Measurements from ENCODE around the gene ITSN1.

ITSN1 gene

GRCh38 chr21:33898586-33898985, 256.3 kb downstream of the ITSN1 start:
- Histone ChIP-seq H2BK12ac (ENCODE audit: low read length) (no peak overlapping the region), H3K4ac (ENCODE audit: low read depth, low read length) (no peak overlapping the region), H2AFZ (ENCODE audit: insufficient read depth, low read length, poor library complexity) (no peak overlapping the region), H2AK5ac (ENCODE audit: low read length) (no peak overlapping the region), H4K12ac (ENCODE audit: low read depth, low read length) (no peak overlapping the region), H3K9ac (ENCODE audit: low read length) (no peak overlapping the region), H2BK120ac (ENCODE audit: insufficient read depth, low read length, poor library complexity) (no peak overlapping the region), H3K23ac (ENCODE audit: low read length) (no peak overlapping the region), H4K8ac (ENCODE audit: low read depth, low read length) (no peak overlapping the region), H3K79me1 (ENCODE audit: low read length) (no peaks in the 10 kb centered on the region), H3K27me3 (ENCODE audit: insufficient read depth, low read length) (no peaks in the 10 kb centered on the region), H3K27ac (ENCODE audit: low read depth, low read length) (no peak overlapping the region), H3K4me1 (ENCODE audit: control insufficient read depth in 1 of 2, insufficient read depth in 2 of 2, low read length in 2 of 2) (peaks cover 0 to 5% of the 10 kb centered on the region in 2 experiments), H3K4me2 (ENCODE audit: low read length) (no peak overlapping the region), H3K14ac (ENCODE audit: low read length) (no peak overlapping the region), H3K36me3 (ENCODE audit: control insufficient read depth in 1 of 2, insufficient read depth in 2 of 2, low read length in 2 of 2) (peaks cover 8 to 15% of the 10 kb centered on the region in 2 experiments), H3K9me3 (ENCODE audit: insufficient read depth, low read depth, low read length) (peaks cover 4% of the 10 kb centered on the region), H4K91ac (ENCODE audit: low read depth, low read length) (no peak overlapping the region), H3K18ac (ENCODE audit: low read length) (no peak overlapping the region), H3K79me2 (ENCODE audit: control insufficient read depth, insufficient read depth, low read length, poor library complexity) (no peaks in the 10 kb centered on the region), H3K4me3 (ENCODE audit: low read depth, low read length) (no peak overlapping the region), H2BK5ac (ENCODE audit: low read depth, low read length, poor library complexity) (no peak overlapping the region)
- DNase-seq, result no peak
- no CpG with 5 or more reads among the region's 3 CpGs for WGBS (ENCODE audit: extremely low coverage, insufficient coverage, insufficient read length)

DNA sequence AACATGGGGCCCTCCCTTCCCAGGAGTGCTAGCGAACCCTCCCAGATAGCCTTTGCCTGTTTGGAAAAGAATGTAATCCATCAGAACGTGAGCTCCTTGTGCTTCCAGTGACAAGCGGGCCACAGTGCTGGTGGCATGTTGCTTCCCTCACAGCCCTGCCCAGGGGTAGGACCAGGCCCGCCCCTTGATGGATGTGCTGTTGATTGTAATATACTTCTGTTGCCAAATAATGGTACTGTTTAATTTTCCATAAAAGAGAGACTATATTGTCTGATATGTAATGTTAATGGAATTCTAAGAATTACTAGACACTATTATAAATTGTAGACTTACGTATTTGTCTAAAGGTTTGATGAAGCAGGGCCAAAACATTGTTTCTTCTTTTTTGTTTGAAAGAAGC, 256.9 kb downstream of the ITSN1 start:
- Histone ChIP-seq H3K27me3 (ENCODE audit: insufficient read depth, low read length) (no peaks in the 10 kb centered on the region), H3K23ac (ENCODE audit: low read length) (no peak overlapping the region), H3K9me3 (ENCODE audit: insufficient read depth, low read depth, low read length) (peaks cover 4% of the 10 kb centered on the region), H3K4me2 (ENCODE audit: low read length) (no peak overlapping the region), H4K12ac (ENCODE audit: low read depth, low read length) (no peak overlapping the region), H2BK120ac (ENCODE audit: insufficient read depth, low read length, poor library complexity) (no peak overlapping the region), H3K4me1 (ENCODE audit: control insufficient read depth in 1 of 2, insufficient read depth in 2 of 2, low read length in 2 of 2) (peaks cover 0 to 5% of the 10 kb centered on the region in 2 experiments), H3K4ac (ENCODE audit: low read depth, low read length) (no peak overlapping the region), H2BK5ac (ENCODE audit: low read depth, low read length, poor library complexity) (no peak overlapping the region), H3K14ac (ENCODE audit: low read length) (no peak overlapping the region), H3K79me2 (ENCODE audit: control insufficient read depth, insufficient read depth, low read length, poor library complexity) (no peaks in the 10 kb centered on the region), H4K91ac (ENCODE audit: low read depth, low read length) (no peak overlapping the region), H4K8ac (ENCODE audit: low read depth, low read length) (no peak overlapping the region), H3K79me1 (ENCODE audit: low read length) (no peaks in the 10 kb centered on the region), H2AK5ac (ENCODE audit: low read length) (no peak overlapping the region), H3K27ac (ENCODE audit: low read depth, low read length) (no peak overlapping the region), H3K9ac (ENCODE audit: low read length) (no peak overlapping the region), H3K4me3 (ENCODE audit: low read depth, low read length) (no peak overlapping the region), H3K18ac (ENCODE audit: low read length) (no peak overlapping the region), H3K36me3 (ENCODE audit: control insufficient read depth in 1 of 2, insufficient read depth in 2 of 2, low read length in 2 of 2) (peaks cover 11 to 19% of the 10 kb centered on the region in 2 experiments), H2BK12ac (ENCODE audit: low read length) (no peak overlapping the region), H2AFZ (ENCODE audit: insufficient read depth, low read length, poor library complexity) (no peak overlapping the region)
- no peak for DNase-seq
- WGBS (ENCODE audit: extremely low coverage, insufficient coverage, insufficient read length), result no CpG with 5 or more reads among the region's 5 CpGs

DNA sequence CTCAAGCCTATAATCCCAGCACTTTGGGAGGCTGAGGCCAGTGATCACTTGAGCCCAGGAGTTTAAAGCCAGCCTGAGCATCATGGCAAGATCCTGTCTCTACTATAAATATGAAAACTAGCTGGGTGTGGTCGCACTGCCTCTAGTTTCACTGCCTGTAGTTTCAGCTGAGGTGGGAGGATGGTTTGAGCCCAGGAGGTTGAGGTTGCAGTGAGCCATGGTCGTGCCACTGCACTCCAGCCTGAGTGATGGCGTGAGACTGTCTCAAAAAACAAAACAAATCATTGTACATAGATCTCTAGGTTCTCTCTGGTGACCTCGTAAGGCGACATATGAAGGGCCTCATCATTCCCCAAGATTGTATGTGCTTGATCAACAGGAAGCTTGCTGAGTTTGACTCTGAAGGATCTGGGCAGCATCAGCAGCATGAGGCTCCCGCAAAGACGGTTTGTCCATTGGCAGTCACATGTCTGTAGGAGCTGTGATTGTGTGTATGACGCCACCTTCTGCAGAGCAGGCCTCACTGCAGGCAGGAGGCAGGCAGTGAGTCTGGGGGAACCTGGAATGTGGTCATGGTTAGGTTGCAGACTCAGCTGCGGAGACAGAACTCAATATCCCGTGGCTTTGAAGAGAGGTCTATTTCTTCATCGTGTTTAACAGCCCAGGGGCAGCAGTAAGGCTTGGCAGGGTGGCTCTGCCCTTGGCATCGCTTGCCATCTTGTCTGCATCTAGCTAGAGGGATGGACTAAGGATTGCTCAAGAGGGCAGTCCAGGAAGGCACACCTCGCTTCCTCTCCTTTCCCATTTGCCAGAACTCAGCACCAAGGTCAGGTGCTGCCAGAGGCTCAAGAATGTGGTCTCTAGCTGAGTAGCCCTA, 259.3 kb downstream of the ITSN1 start:
- no CpG with 5 or more reads among the region's 13 CpGs for WGBS (ENCODE audit: extremely low coverage, insufficient coverage, insufficient read length)
- Histone ChIP-seq H3K27me3 (ENCODE audit: insufficient read depth, low read length) (no peaks in the 10 kb centered on the region), H4K8ac (ENCODE audit: low read depth, low read length) (no peak overlapping the region), H3K4me1 (ENCODE audit: control insufficient read depth in 1 of 2, insufficient read depth in 2 of 2, low read length in 2 of 2) (no peaks in the 10 kb centered on the region), H3K79me2 (ENCODE audit: control insufficient read depth, insufficient read depth, low read length, poor library complexity) (no peaks in the 10 kb centered on the region), H3K14ac (ENCODE audit: low read length) (no peak overlapping the region), H3K27ac (ENCODE audit: low read depth, low read length) (no peak overlapping the region), H3K23ac (ENCODE audit: low read length) (no peak overlapping the region), H3K36me3 (ENCODE audit: control insufficient read depth in 1 of 2, insufficient read depth in 2 of 2, low read length in 2 of 2) (peaks cover 21 to 35% of the 10 kb centered on the region in 2 experiments), H4K12ac (ENCODE audit: low read depth, low read length) (no peak overlapping the region), H3K4ac (ENCODE audit: low read depth, low read length) (no peak overlapping the region), H3K79me1 (ENCODE audit: low read length) (no peaks in the 10 kb centered on the region), H2BK120ac (ENCODE audit: insufficient read depth, low read length, poor library complexity) (no peak overlapping the region), H2BK12ac (ENCODE audit: low read length) (no peak overlapping the region), H2AFZ (ENCODE audit: insufficient read depth, low read length, poor library complexity) (no peak overlapping the region), H3K9me3 (ENCODE audit: insufficient read depth, low read depth, low read length) (no peaks in the 10 kb centered on the region), H3K4me3 (ENCODE audit: low read depth, low read length) (no peak overlapping the region), H3K18ac (ENCODE audit: low read length) (no peak overlapping the region), H3K4me2 (ENCODE audit: low read length) (no peak overlapping the region), H4K91ac (ENCODE audit: low read depth, low read length) (no peak overlapping the region), H2BK5ac (ENCODE audit: low read depth, low read length, poor library complexity) (no peak overlapping the region), H3K9ac (ENCODE audit: low read length) (no peak overlapping the region), H2AK5ac (ENCODE audit: low read length) (no peak overlapping the region)
- DNase-seq, result peak; percentile 15 to 55

- Histone ChIP-seq H3K27me3 (ENCODE audit: insufficient read depth, low read length) (no peaks in the 10 kb centered on the region), H4K91ac (ENCODE audit: low read depth, low read length) (no peak overlapping the region), H3K4me1 (ENCODE audit: control insufficient read depth in 1 of 2, insufficient read depth in 2 of 2, low read length in 2 of 2) (no peaks in the 10 kb centered on the region), H2AK5ac (ENCODE audit: low read length) (no peak overlapping the region), H3K9ac (ENCODE audit: low read length) (no peak overlapping the region), H3K27ac (ENCODE audit: low read depth, low read length) (no peak overlapping the region), H3K18ac (ENCODE audit: low read length) (no peak overlapping the region), H3K14ac (ENCODE audit: low read length) (no peak overlapping the region), H3K4me2 (ENCODE audit: low read length) (no peak overlapping the region), H2AFZ (ENCODE audit: insufficient read depth, low read length, poor library complexity) (no peak overlapping the region), H2BK12ac (ENCODE audit: low read length) (no peak overlapping the region), H3K9me3 (ENCODE audit: insufficient read depth, low read depth, low read length) (no peaks in the 10 kb centered on the region), H3K79me1 (ENCODE audit: low read length) (no peaks in the 10 kb centered on the region), H3K36me3 (ENCODE audit: control insufficient read depth in 1 of 2, insufficient read depth in 2 of 2, low read length in 2 of 2) (peaks cover 24 to 40% of the 10 kb centered on the region in 2 experiments), H2BK5ac (ENCODE audit: low read depth, low read length, poor library complexity) (no peak overlapping the region), H2BK120ac (ENCODE audit: insufficient read depth, low read length, poor library complexity) (no peak overlapping the region), H3K4me3 (ENCODE audit: low read depth, low read length) (no peak overlapping the region), H3K4ac (ENCODE audit: low read depth, low read length) (no peak overlapping the region), H3K23ac (ENCODE audit: low read length) (no peak overlapping the region), H3K79me2 (ENCODE audit: control insufficient read depth, insufficient read depth, low read length, poor library complexity) (no peaks in the 10 kb centered on the region), H4K12ac (ENCODE audit: low read depth, low read length) (no peak overlapping the region), H4K8ac (ENCODE audit: low read depth, low read length) (no peak overlapping the region)
- DNase-seq, result no peak
- no CpG with 5 or more reads among the region's 6 CpGs for WGBS (ENCODE audit: extremely low coverage, insufficient coverage, insufficient read length)
Measured at GRCh38 chr21:33902349-33902748, 260.0 kb downstream of the ITSN1 start.
